Calu3 (cell line): ENCODE results near the gene NR1H3. TPM values are rescaled to one million over a fixed set of nuclear protein-coding genes. Genes with fewer than 3 reads are reported as not detected.
"Not testable (repeated sequence)": the region's sequence is repeated elsewhere in the genome, so short reads cannot be mapped to it uniquely, and the experiment has no call there.

Experiments
- BruUV-seq: library from RNA; stranded (reverse); fragments of 400-500 nt; replicated peaks from 2 replicates; lab custom pipeline; 2021; lab: Mats Ljungman, UMichigan
- CTCF ChIA-PET: fragments of 300-600 bp; sonication (Branson Sonifier 250); formaldehyde crosslinking; loops from one replicate; lab custom pipeline; 2022; ENCODE audit warnings: antibody characterized with exemption; lab: Charles Lee
- DNase-seq: peaks from one replicate; pipeline ENCODE4 v3.0.0; 2022
- H3K27ac Mint-ChIP-seq: one replicate; pipeline ENCODE4 v1.8.0; 2022; ENCODE audit warnings: mixed read lengths; ENCODE audit not compliant: unreplicated experiment
- H3K27me3 Mint-ChIP-seq: one replicate; pipeline ENCODE4 v1.8.0; 2022; ENCODE audit warnings: mixed read lengths; ENCODE audit not compliant: unreplicated experiment
- H3K36me3 Mint-ChIP-seq: one replicate; pipeline ENCODE4 v1.8.0; 2022; ENCODE audit warnings: mild to moderate bottlenecking, moderate library complexity, mixed read lengths; ENCODE audit not compliant: insufficient read depth, unreplicated experiment
- H3K4me1 Mint-ChIP-seq: one replicate; pipeline ENCODE4 v1.8.0; 2022; ENCODE audit warnings: mild to moderate bottlenecking, low read depth, mixed read lengths; ENCODE audit not compliant: unreplicated experiment
- H3K4me3 Mint-ChIP-seq: one replicate; pipeline ENCODE4 v1.8.0; 2022; ENCODE audit warnings: mild to moderate bottlenecking, low read depth, moderate library complexity, mixed read lengths; ENCODE audit not compliant: unreplicated experiment
- H3K9me3 Mint-ChIP-seq: one replicate; pipeline ENCODE4 v1.8.0; 2022; ENCODE audit warnings: low read depth, mixed read lengths; ENCODE audit not compliant: unreplicated experiment
- CTCF ChIP-seq: fragments of 200-600 bp; IDR thresholded peaks from one replicate; pipeline ENCODE4 v1.8.0; 2022; ENCODE audit warnings: antibody characterized with exemption; ENCODE audit not compliant: unreplicated experiment
- intact Hi-C: fragments of 100-400 bp; cut with micrococcal nuclease; formaldehyde crosslinking; loops from one replicate; pipeline ENCODE4 v1.10.0; 2022; ENCODE audit not compliant: unreplicated experiment
- total RNA-seq: library from RNA; stranded (reverse); gene quantifications from 2 replicates; pipeline ENCODE4 v1.2.3, GENCODE V29; 2022

The NR1H3 gene
- total RNA-seq, 1 experiment from 2014 or later = 14.2 TPM

GRCh38 chr11:47305734-47306483 is 48.1 kb downstream of the NR1H3 start:
- no peak for DNase-seq
- CTCF ChIA-PET = no interaction called here
- Mint-ChIP-seq H3K9me3 (peaks cover 4% of the 10 kb centered on the region), H3K27ac (no peak overlapping the region), H3K36me3 (peaks cover 22% of the 10 kb centered on the region), H3K4me3 (no peak overlapping the region), H3K27me3 (no peaks in the 10 kb centered on the region), H3K4me1 (no peaks in the 10 kb centered on the region)
- intact Hi-C loops = no loop called here
- BruUV-seq = no TSS peak
- TF ChIP-seq CTCF = no peak

GRCh38 chr11:47306484-47306844 is 48.7 kb downstream of the NR1H3 start:
- DNase-seq = no peak
- H3K27ac Mint-ChIP-seq = no peak overlapping the region
- H3K4me3 Mint-ChIP-seq = no peak overlapping the region
- no TSS peak for BruUV-seq
- no peaks in the 10 kb centered on the region for H3K4me1 Mint-ChIP-seq
- no peak for TF ChIP-seq CTCF
- peaks cover 16% of the 10 kb centered on the region for H3K36me3 Mint-ChIP-seq
- intact Hi-C loops = no loop called here
- CTCF ChIA-PET = no interaction called here
- peaks cover 4% of the 10 kb centered on the region for H3K9me3 Mint-ChIP-seq
- H3K27me3 Mint-ChIP-seq = no peaks in the 10 kb centered on the region

DNA sequence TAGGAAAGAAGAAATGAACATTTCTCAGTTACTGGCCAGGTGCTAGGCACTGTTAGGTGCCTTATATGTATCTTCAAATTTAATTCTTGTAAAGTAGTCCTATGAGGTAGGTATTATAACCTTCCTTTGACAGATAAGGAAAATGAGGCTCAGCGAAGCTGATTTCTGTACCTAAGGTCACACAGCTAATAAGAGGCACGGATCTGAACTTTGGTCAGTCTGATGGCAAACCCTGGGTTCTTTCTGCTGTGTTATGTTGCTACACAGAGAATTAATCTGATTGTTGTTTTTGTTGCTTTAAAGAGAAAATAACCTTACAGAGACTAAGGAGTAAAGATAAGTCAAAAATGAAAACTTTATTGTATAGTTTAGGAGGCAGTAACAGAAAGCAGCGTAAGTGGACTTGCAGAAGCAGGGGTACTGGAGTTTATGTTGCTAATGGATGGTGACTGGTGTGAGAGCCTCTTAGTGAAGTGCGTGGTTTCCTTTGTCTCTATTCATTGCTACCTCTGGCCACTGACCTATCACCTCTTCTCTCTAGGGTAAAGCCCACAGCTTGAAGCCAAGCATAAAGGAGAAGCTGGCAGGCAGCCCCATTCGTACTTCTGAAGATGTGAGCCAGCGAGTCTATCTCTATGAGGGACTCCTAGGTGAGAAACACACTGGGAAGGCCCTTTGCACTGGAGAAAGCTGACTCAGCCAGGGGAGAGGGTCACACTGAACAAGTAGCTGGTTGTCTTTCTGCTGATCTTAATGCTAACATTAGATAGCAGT is 50.4 kb downstream of the NR1H3 start:
- H3K27ac Mint-ChIP-seq = no peak overlapping the region
- H3K27me3 Mint-ChIP-seq = no peaks in the 10 kb centered on the region
- intact Hi-C loops = no loop called here
- no peak for TF ChIP-seq CTCF
- H3K4me3 Mint-ChIP-seq = no peak overlapping the region
- no peaks in the 10 kb centered on the region for H3K4me1 Mint-ChIP-seq
- no peaks in the 10 kb centered on the region for H3K9me3 Mint-ChIP-seq
- CTCF ChIA-PET = no interaction called here
- BruUV-seq = no TSS peak
- DNase-seq = no peak
- H3K36me3 Mint-ChIP-seq = peaks cover 15% of the 10 kb centered on the region

DNA sequence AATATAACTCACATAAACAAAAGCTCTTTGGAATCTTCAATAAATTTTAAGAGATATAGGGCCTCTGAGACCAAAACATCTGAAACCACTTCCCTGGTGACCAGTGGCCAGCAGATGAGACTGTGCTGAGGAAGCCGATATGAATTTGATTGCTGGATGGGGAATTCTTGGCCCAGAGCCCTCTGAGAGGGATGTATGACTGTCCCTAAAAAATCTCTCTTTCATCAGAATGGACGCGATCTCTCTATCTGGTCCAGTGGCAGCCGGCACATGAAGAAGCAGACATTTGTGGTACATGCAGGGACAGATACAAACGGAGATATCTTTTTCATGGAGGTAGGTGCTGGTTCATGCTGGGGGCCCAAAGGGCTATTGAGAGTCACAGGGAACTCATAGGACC is 57.2 kb downstream of the NR1H3 start:
- CTCF ChIA-PET = no interaction called here
- no TSS peak for BruUV-seq
- Mint-ChIP-seq H3K4me1 (no peaks in the 10 kb centered on the region), H3K27me3 (no peaks in the 10 kb centered on the region), H3K27ac (no peak overlapping the region), H3K4me3 (no peak overlapping the region), H3K9me3 (no peaks in the 10 kb centered on the region), H3K36me3 (peaks cover 21% of the 10 kb centered on the region)
- TF ChIP-seq CTCF = no peak
- intact Hi-C loops = no loop called here
- DNase-seq = no peak

DNA sequence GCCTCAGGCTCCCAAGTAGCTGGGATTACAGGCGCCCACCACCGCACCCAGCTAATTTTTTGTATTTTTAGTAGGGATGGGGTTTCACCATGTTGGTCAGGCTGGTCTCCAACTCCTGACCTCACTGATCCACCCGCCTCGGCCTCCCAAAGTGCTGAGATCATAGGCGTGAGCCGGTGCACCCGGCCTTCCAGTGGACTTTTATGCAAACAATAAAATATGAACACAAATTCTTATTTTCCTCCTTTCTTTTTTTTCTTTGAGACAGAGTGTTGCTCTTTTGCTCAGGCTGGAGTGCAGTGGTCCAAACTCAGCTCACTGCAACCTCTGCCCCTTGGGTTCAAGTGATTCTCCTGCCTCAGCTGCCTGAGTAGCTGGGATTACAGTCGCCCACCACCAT is 58.7 kb downstream of the NR1H3 start:
- CTCF ChIA-PET, intact Hi-C loops, BruUV-seq, H3K9me3 Mint-ChIP-seq, H3K27me3 Mint-ChIP-seq, H3K27ac Mint-ChIP-seq, H3K4me1 Mint-ChIP-seq, H3K4me3 Mint-ChIP-seq, DNase-seq: not testable (repeated sequence)
- peaks cover 21% of the 10 kb centered on the region for H3K36me3 Mint-ChIP-seq
